Measurements from ENCODE around the gene B3GALT6.
A peak's percentile ranks its signal among the peaks of the same experiment; 100 is the strongest.

The B3GALT6 gene

GRCh38 chr1:1238702-1239178 is 6.7 kb downstream of the B3GALT6 start:
- H3K4me1 ChIP-seq (ENCODE audit: control insufficient read depth, insufficient read depth, low read length), result no peaks in the 10 kb centered on the region
- POLR2A ChIA-PET, result interaction anchor here (0.5 to 1.5 kb wide), 4 partner anchors 12 to 116 kb away, joined by 3 to 6 read pairs (median 4); no protein-coding TSS in a partner anchor
- H3K36me3 ChIP-seq (ENCODE audit: control insufficient read depth in 2 of 2, insufficient read depth in 1 of 2, low read length in 2 of 2), result peaks cover 0 to 10% of the 10 kb centered on the region in 2 experiments; a peak in 1 of 3 replicates
- no peak for TF ChIP-seq SETDB1 (IDR thresholded peaks at IDR 0.05; ENCODE audit: insufficient read length, low read length)
- no peak for TF ChIP-seq REST (tag by site-specific recombination; IDR thresholded peaks at IDR 0.05)
- TF ChIP-seq ZNF169 (tag by site-specific recombination; IDR thresholded peaks at IDR 0.05), result no peak
- TF ChIP-seq ZNF521 (tag by site-specific recombination; IDR thresholded peaks at IDR 0.05), result no peak
- no peak for TF ChIP-seq ZNF585B (tag by site-specific recombination; IDR thresholded peaks at IDR 0.05)
- TF ChIP-seq KLF16 (tag by site-specific recombination; IDR thresholded peaks at IDR 0.05), result no peak
- CTCF ChIA-PET, result interaction anchor here (1.2 to 3.2 kb wide), 2 partner anchors 117 to 254 kb away, joined by 3 to 13 read pairs; no protein-coding TSS in a partner anchor
- H3K4me3 ChIP-seq (ENCODE audit: low read depth, low read length), result no peak overlapping the region
- H3K27ac ChIP-seq (ENCODE audit: extremely low read depth, low read depth, low read length), result no peak overlapping the region
- no peaks in the 10 kb centered on the region for H3K9me3 ChIP-seq (ENCODE audit: control insufficient read depth, insufficient read depth, low read depth, low read length)

GRCh38 chr1:1239227-1239613 is 7.2 kb downstream of the B3GALT6 start:
- TF ChIP-seq ZNF830 (tag by site-specific recombination; IDR thresholded peaks at IDR 0.05; ENCODE audit: low read depth) (no peak), ZNF146 (tag by site-specific recombination; IDR thresholded peaks at IDR 0.05) (no peak), MYNN (tag by site-specific recombination; IDR thresholded peaks at IDR 0.05; ENCODE audit: borderline replicate concordance) (no peak), PRDM6 (tag by site-specific recombination; IDR thresholded peaks at IDR 0.05) (no peak), GLIS2 (tag by site-specific recombination; IDR thresholded peaks at IDR 0.05) (peak; percentile 76), BCL11A (tag by site-specific recombination; IDR thresholded peaks at IDR 0.05; ENCODE audit: low read depth) (0 out of 2 replicates have a peak, but pooled peaks have one; percentile 14), ZNF561 (tag by site-specific recombination; IDR thresholded peaks at IDR 0.05; ENCODE audit: borderline replicate concordance) (no peak), KLF8 (tag by site-specific recombination; IDR thresholded peaks at IDR 0.05) (peak; percentile 31; the same call in 1 of the 2 replicates), ZXDB (tag by site-specific recombination; IDR thresholded peaks at IDR 0.05) (no peak), ZNF140 (tag by site-specific recombination; IDR thresholded peaks at IDR 0.05) (no peak), ZNF366 (tag by site-specific recombination; conservative IDR thresholded peaks at IDR 0.05) (no peak), ZNF221 (tag by site-specific recombination; IDR thresholded peaks at IDR 0.05; ENCODE audit: borderline replicate concordance) (no peak), ZNF558 (tag by site-specific recombination; IDR thresholded peaks at IDR 0.05) (no peak)
- TF ChIP-seq, protein P1, sequence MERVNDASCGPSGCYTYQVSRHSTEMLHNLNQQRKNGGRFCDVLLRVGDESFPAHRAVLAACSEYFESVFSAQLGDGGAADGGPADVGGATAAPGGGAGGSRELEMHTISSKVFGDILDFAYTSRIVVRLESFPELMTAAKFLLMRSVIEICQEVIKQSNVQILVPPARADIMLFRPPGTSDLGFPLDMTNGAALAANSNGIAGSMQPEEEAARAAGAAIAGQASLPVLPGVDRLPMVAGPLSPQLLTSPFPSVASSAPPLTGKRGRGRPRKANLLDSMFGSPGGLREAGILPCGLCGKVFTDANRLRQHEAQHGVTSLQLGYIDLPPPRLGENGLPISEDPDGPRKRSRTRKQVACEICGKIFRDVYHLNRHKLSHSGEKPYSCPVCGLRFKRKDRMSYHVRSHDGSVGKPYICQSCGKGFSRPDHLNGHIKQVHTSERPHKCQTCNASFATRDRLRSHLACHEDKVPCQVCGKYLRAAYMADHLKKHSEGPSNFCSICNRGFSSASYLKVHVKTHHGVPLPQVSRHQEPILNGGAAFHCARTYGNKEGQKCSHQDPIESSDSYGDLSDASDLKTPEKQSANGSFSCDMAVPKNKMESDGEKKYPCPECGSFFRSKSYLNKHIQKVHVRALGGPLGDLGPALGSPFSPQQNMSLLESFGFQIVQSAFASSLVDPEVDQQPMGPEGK (tag by site-specific recombination; IDR thresholded peaks at IDR 0.05), result peak; percentile 20; the same call in 1 of the 2 replicates
- TF ChIP-seq, protein P2, sequence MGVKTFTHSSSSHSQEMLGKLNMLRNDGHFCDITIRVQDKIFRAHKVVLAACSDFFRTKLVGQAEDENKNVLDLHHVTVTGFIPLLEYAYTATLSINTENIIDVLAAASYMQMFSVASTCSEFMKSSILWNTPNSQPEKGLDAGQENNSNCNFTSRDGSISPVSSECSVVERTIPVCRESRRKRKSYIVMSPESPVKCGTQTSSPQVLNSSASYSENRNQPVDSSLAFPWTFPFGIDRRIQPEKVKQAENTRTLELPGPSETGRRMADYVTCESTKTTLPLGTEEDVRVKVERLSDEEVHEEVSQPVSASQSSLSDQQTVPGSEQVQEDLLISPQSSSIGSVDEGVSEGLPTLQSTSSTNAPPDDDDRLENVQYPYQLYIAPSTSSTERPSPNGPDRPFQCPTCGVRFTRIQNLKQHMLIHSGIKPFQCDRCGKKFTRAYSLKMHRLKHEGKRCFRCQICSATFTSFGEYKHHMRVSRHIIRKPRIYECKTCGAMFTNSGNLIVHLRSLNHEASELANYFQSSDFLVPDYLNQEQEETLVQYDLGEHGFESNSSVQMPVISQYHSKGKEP (tag by site-specific recombination; IDR thresholded peaks at IDR 0.05), result no peak
- ChIA-PET POLR2A (interaction anchor here (1.5 kb wide), 1 partner anchor 27 kb away, joined by 4 read pairs; no protein-coding TSS in a partner anchor), CTCF (interaction anchor here (1.2 kb wide), 1 partner anchor 255 kb away, joined by 3 read pairs; no protein-coding TSS in a partner anchor)
- H3K27ac ChIP-seq (ENCODE audit: extremely low read depth, low read depth, low read length), result no peak overlapping the region
- H3K4me1 ChIP-seq (ENCODE audit: control insufficient read depth, insufficient read depth, low read length), result no peaks in the 10 kb centered on the region
- no peaks in the 10 kb centered on the region for H3K9me3 ChIP-seq (ENCODE audit: control insufficient read depth, insufficient read depth, low read depth, low read length)
- no peak overlapping the region for H3K4me3 ChIP-seq (ENCODE audit: low read depth, low read length)
- peaks cover 0 to 7% of the 10 kb centered on the region in 2 experiments; a peak in 1 of 3 replicates for H3K36me3 ChIP-seq (ENCODE audit: control insufficient read depth in 2 of 2, insufficient read depth in 1 of 2, low read length in 2 of 2)
